Measurements from ENCODE around the gene KLF3. TPM values are rescaled to one million over a fixed set of nuclear protein-coding genes. Genes with fewer than 3 reads are reported as not detected.

The KLF3 gene
- total RNA-seq, 1 donor from 2014 or later: 23.4 TPM

GRCh38 chr4:38656111-38656510 is 7.9 kb upstream of the KLF3 start:
- no peak for DNase-seq

DNA sequence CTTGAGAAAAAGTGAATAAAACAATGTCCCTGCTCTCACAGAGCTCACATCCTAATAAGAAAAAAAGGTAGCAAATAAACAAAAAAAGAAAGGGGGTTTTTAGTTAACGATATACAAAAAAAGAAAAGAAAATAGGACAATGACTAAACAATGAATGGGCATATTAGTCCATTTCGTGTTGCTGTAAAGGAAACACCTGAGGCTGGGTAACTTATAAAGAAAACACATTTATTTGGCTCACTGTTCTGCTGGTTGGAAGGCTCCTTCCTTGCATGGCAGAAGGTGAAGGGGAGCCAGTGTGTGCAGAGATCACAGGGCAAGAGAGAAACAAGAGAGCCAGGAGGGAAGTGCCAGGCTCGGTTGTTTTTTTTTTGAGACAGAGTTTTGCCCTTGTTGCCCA is 4.7 kb upstream of the KLF3 start:
- no peak for DNase-seq

- DNase-seq: no peak
Observed at GRCh38 chr4:38660838-38661237, 3.2 kb upstream of the KLF3 start.

- no peak for DNase-seq
Observed at GRCh38 chr4:38661371-38661770, 2.6 kb upstream of the KLF3 start.

- no peak for DNase-seq
Observed at GRCh38 chr4:38662522-38663089, 1.4 kb upstream of the KLF3 start.

GRCh38 chr4:38663090-38663800 is 754 bp upstream of the KLF3 start:
- no peak for DNase-seq

DNA sequence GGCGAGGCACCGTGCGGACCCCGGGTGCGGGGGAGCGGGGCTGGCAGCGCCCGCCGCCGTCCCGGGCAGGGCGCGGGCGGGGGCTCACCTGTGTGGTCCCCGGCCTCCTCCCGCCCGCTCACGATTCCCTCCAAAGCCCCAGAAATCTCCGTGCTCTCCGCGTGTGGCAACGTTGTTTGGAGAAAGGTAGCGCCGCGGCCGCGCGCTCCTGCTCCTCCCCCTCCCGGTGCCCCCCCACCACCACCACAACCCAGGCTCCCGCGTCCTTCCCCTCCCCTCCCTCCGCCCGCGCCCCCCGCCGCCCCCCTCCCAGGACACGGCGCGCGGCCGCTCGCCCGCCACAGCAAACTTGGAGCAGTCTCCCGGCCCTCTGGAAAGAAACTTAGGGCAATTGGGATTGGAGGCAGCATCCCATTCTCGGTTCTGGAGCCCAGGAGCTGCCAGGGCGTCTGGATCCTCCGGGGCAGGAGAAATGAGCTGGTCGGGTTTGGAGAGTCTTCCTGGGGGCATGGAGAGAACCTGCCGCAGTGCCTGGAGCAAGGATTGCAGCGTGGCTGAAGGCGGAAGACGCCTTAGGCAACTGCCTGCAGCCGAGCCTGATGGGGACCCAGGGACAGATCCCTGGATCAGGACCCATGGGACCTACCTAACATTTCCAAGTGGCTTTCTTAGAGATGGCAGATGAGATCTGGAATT is 855 bp downstream of the KLF3 start:
- DNase-seq: peak; percentile 49

DNA sequence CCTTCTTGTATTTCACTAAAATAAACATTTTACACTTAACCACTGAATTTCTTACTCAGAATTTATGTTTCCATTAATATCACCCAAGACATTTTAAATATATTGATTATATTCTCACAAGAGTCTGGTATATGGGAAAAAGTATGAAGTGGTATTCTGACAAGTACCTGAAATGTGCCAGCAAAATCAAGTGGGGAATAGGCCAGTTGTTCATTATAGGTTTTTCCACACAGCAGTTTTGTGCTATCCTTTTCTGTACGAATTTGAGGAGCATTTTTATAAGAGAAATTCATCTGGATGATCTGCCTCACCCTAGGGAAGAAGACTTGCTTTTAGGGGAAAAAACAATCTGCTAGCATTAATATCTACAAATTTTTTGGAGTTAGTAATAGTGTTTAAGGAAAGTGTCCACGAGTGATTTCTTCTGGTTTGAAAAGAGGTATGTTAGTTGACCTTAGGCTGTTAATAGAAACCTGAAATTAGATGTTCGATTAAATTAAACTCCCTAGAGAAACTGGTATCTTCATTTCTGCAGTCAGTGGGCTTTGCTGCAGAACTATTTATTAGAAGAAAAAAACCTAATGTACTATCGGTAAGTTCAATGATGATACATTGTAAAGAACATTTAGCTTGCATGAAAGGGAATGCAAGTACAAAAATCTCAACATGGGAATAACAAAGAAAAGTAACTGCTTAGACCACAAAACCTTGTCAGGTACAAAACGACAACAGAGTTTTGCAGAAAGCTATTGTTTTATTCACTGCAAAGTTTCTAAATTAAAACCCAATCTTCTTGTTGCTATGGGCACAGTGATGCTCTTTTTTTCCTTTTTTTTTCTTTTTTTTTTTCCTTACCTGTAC is 1.8 kb downstream of the KLF3 start:
- DNase-seq: no peak

GRCh38 chr4:38666766-38667084 is 2.7 kb downstream of the KLF3 start:
- DNase-seq: no peak

GRCh38 chr4:38667085-38667893 is 3.3 kb downstream of the KLF3 start:
- peak; percentile 61 for DNase-seq

- DNase-seq: no peak
Observed at GRCh38 chr4:38668203-38668971, 4.4 kb downstream of the KLF3 start.

DNA sequence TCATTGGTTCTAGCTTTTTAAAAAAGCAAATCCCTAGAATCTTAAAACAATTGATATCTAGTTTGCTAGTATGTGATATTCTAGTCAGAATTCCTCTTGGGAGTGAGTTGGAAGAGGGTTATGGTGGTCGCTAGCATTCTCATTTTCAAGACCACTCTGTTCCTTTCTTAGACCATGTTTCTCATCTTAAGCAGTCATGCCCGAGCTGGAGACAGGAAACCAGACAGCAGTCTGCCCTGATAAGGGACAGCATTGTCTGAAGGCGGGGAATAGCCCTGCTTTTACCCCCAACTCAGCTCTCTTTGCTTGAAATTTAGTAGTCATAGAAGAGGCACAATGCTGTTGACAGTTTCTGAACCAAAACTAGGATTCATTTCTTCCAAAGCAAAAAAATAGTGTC is 5.2 kb downstream of the KLF3 start:
- no peak for DNase-seq

DNA sequence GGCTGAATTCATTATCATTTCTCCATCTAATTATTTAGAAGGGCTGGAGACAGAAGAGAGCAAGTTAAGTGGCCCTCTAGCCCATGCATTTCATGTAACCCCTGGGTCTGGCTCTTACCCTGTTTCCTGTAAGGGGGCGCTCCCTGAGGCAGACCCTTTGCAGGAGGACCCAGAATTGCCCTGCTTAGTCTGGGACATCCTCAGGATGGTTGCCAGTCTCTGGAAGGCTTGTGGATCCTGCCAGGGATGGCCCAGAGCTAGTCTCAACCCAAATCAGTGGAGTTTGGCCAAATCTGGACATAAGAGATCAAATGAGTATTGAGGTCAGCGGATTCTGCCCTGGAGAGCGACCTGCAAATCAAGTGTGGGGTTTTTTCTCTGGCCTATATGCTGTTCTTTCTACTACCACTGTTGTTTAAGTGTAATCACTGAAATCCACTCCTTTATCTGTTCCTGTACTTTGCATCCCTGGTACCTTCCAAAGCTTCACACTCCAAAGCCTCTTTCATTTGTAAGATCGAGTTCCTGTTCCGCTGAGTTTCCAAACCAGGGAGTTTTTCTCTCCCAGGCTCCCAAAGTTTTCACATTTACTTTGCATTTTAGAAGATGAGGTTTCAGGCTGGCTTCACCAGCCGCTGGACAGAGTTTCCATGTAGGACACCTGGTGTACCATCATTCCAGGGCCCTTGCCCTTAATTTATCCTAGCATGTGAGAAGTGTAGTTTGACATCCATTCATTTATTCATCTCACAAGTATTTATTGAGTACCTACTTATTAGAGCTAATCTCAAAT is 6.3 kb downstream of the KLF3 start:
- DNase-seq: no peak

DNA sequence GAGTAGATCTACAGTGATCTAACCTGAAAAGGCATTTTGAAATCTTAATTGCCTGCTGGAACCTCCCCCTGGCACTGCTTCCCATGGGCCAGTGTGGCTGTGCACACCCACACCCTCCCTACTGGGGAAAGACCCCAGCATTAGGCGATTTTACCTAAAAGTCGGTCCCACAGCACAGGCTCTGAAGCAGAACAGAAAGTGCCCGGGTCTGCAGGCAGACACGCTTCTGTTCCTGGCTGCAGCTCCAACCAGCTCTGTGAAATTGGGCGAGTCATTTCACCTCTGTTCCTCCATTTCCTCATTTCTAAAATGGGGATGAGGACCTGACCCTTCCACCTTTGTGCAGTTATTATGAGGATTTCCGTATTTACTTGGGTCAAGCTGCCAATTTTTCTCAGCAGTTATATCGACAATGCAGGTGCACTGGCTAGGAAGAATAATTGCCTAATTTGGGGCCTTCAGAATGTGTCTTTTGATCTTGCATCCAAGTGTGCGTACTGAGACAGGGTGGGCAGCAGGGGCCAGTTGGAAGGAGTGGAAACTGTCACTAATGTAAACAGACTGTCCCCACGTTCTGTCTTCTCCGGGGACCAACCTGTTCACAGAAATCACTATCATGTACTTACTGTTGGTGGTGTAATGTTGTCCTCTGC is 7.1 kb downstream of the KLF3 start:
- DNase-seq: no peak

DNA sequence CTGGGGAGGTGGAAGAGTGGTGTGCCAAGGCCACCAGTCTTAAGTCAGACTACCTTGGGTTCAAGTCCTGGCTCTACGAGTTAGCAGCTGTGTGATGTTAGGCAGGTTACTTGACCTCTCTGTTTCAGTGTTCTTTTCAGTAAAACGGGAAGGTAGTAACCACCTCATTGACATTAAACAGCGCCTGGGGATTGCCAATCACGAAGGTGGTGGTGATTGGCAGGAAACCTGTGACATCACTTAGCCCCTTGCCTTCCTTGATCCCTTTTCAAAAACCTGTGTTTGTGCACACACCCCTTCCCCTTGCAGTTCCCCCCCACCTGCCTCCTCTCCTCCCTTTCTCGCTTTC is 7.6 kb downstream of the KLF3 start:
- no peak for DNase-seq

DNA sequence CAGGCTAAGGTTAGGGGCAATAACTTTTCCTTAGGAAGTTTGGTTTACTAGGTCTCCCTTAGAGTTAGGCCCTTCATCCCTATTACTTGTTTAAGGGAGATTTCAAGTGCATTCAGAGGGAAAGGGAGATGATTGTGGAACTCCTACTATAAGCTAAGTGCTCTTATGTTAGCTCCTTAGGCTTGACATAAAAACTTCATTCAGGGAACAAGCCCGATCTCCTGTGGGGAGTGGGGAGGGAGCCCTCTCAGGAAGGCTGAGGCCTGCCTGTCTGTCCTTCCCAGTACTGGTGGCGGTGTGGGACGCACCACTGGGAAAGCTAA is 8.0 kb downstream of the KLF3 start:
- no peak for DNase-seq

GRCh38 chr4:38672397-38673129 is 8.6 kb downstream of the KLF3 start:
- DNase-seq: no peak

GRCh38 chr4:38673130-38673978 is 9.4 kb downstream of the KLF3 start:
- peak; percentile 9 for DNase-seq

Data from occipital lobe (tissue), 2 donors.